ENCODE data around the gene WWC2.
"Not testable (repeated sequence)": the region's sequence is repeated elsewhere in the genome, so short reads cannot be mapped to it uniquely, and the experiment has no call there.

The WWC2 gene

GRCh38 chr4:183146478-183146877 is 47.4 kb downstream of the WWC2 start:
- no peak overlapping the region for H3K4me3 Mint-ChIP-seq
- H3K9me3 Mint-ChIP-seq, result no peaks in the 10 kb centered on the region
- H3K36me3 Mint-ChIP-seq, result peaks cover 2% of the 10 kb centered on the region
- no peak overlapping the region for H3K27ac Mint-ChIP-seq
- no peaks in the 10 kb centered on the region for H3K27me3 Mint-ChIP-seq
- H3K4me1 Mint-ChIP-seq, result peaks cover 16% of the 10 kb centered on the region

GRCh38 chr4:183147196-183147595 is 48.1 kb downstream of the WWC2 start:
- Mint-ChIP-seq H3K27ac (no peak overlapping the region), H3K9me3 (no peaks in the 10 kb centered on the region), H3K4me3 (no peak overlapping the region), H3K36me3 (peaks cover 2% of the 10 kb centered on the region), H3K4me1 (peaks cover 11% of the 10 kb centered on the region), H3K27me3 (no peaks in the 10 kb centered on the region)

GRCh38 chr4:183147983-183148382 is 48.9 kb downstream of the WWC2 start:
- peaks cover 7% of the 10 kb centered on the region for H3K4me1 Mint-ChIP-seq

GRCh38 chr4:183149616-183150539 is 50.8 kb downstream of the WWC2 start:
- H3K4me3 Mint-ChIP-seq, result no peak overlapping the region
- no peaks in the 10 kb centered on the region for H3K9me3 Mint-ChIP-seq
- H3K27me3 Mint-ChIP-seq, result no peaks in the 10 kb centered on the region
- peaks cover 2% of the 10 kb centered on the region for H3K36me3 Mint-ChIP-seq
- H3K4me1 Mint-ChIP-seq, result peaks cover 3% of the 10 kb centered on the region
- H3K27ac Mint-ChIP-seq, result no peak overlapping the region

More at GRCh38 chr4:183147983-183148382, 48.9 kb downstream of the WWC2 start:
- no peaks in the 10 kb centered on the region for H3K9me3 Mint-ChIP-seq
- no peak overlapping the region for H3K27ac Mint-ChIP-seq
- no peak overlapping the region for H3K4me3 Mint-ChIP-seq
- no peaks in the 10 kb centered on the region for H3K27me3 Mint-ChIP-seq
- H3K36me3 Mint-ChIP-seq, result peaks cover 2% of the 10 kb centered on the region

- not testable (repeated sequence) for H3K4me3 Mint-ChIP-seq, H3K4me1 Mint-ChIP-seq, H3K27ac Mint-ChIP-seq, H3K9me3 Mint-ChIP-seq, H3K36me3 Mint-ChIP-seq, H3K27me3 Mint-ChIP-seq
These were observed 51.6 kb downstream of the WWC2 start for GRCh38 chr4:183150664-183151063.

GRCh38 chr4:183152232-183152631 is 53.2 kb downstream of the WWC2 start:
- H3K4me1 Mint-ChIP-seq, H3K4me3 Mint-ChIP-seq, H3K27me3 Mint-ChIP-seq, H3K9me3 Mint-ChIP-seq, H3K27ac Mint-ChIP-seq, H3K36me3 Mint-ChIP-seq: not testable (repeated sequence)

- Mint-ChIP-seq H3K36me3 (peaks cover 6% of the 10 kb centered on the region), H3K27ac (no peak overlapping the region), H3K9me3 (no peaks in the 10 kb centered on the region), H3K4me3 (no peak overlapping the region), H3K4me1 (peaks cover 8% of the 10 kb centered on the region), H3K27me3 (no peaks in the 10 kb centered on the region)
These were observed 54.3 kb downstream of the WWC2 start for GRCh38 chr4:183153190-183153916.

- Mint-ChIP-seq H3K4me3 (no peak overlapping the region), H3K27me3 (no peaks in the 10 kb centered on the region), H3K9me3 (no peaks in the 10 kb centered on the region), H3K36me3 (peaks cover 4% of the 10 kb centered on the region), H3K27ac (no peak overlapping the region), H3K4me1 (peaks cover 7% of the 10 kb centered on the region)
These were observed 55.8 kb downstream of the WWC2 start for GRCh38 chr4:183154701-183155391.

- peaks cover 4% of the 10 kb centered on the region for H3K36me3 Mint-ChIP-seq
- no peaks in the 10 kb centered on the region for H3K9me3 Mint-ChIP-seq
- no peak overlapping the region for H3K27ac Mint-ChIP-seq
- no peak overlapping the region for H3K4me3 Mint-ChIP-seq
- no peaks in the 10 kb centered on the region for H3K27me3 Mint-ChIP-seq
- H3K4me1 Mint-ChIP-seq, result peaks cover 5% of the 10 kb centered on the region
These were observed 56.6 kb downstream of the WWC2 start for GRCh38 chr4:183155450-183156184.

GRCh38 chr4:183157215-183157614 is 58.2 kb downstream of the WWC2 start:
- peaks cover 5% of the 10 kb centered on the region for H3K4me1 Mint-ChIP-seq
- no peak overlapping the region for H3K4me3 Mint-ChIP-seq
- H3K27ac Mint-ChIP-seq, result no peak overlapping the region
- H3K27me3 Mint-ChIP-seq, result no peaks in the 10 kb centered on the region
- H3K36me3 Mint-ChIP-seq, result peaks cover 4% of the 10 kb centered on the region
- H3K9me3 Mint-ChIP-seq, result no peaks in the 10 kb centered on the region

- peaks cover 12% of the 10 kb centered on the region for H3K4me1 Mint-ChIP-seq
- no peak overlapping the region for H3K27ac Mint-ChIP-seq
- no peaks in the 10 kb centered on the region for H3K9me3 Mint-ChIP-seq
- peaks cover 4% of the 10 kb centered on the region for H3K36me3 Mint-ChIP-seq
- no peak overlapping the region for H3K4me3 Mint-ChIP-seq
- no peaks in the 10 kb centered on the region for H3K27me3 Mint-ChIP-seq
These were observed 59.0 kb downstream of the WWC2 start for GRCh38 chr4:183158062-183158461.

- H3K9me3 Mint-ChIP-seq, result no peaks in the 10 kb centered on the region
- peaks cover 27% of the 10 kb centered on the region for H3K4me1 Mint-ChIP-seq
- peaks cover 4% of the 10 kb centered on the region for H3K36me3 Mint-ChIP-seq
- no peak overlapping the region for H3K27ac Mint-ChIP-seq
- no peak overlapping the region for H3K4me3 Mint-ChIP-seq
- H3K27me3 Mint-ChIP-seq, result no peaks in the 10 kb centered on the region
These were observed 62.6 kb downstream of the WWC2 start for GRCh38 chr4:183161630-183162029.

- Mint-ChIP-seq H3K36me3 (peaks cover 1% of the 10 kb centered on the region), H3K4me3 (no peak overlapping the region), H3K27ac (no peak overlapping the region), H3K4me1 (peaks cover 22% of the 10 kb centered on the region), H3K9me3 (no peaks in the 10 kb centered on the region), H3K27me3 (no peaks in the 10 kb centered on the region)
These were observed 64.1 kb downstream of the WWC2 start for GRCh38 chr4:183163135-183163534.

- Mint-ChIP-seq H3K36me3 (peaks cover 1% of the 10 kb centered on the region), H3K4me3 (no peak overlapping the region), H3K9me3 (no peaks in the 10 kb centered on the region), H3K27ac (no peak overlapping the region), H3K4me1 (peaks cover 22% of the 10 kb centered on the region), H3K27me3 (no peaks in the 10 kb centered on the region)
These were observed 65.9 kb downstream of the WWC2 start for GRCh38 chr4:183164963-183165362.

- Mint-ChIP-seq H3K27ac (no peak overlapping the region), H3K4me1 (peaks cover 24% of the 10 kb centered on the region), H3K9me3 (no peaks in the 10 kb centered on the region), H3K4me3 (no peak overlapping the region), H3K36me3 (peaks cover 1% of the 10 kb centered on the region), H3K27me3 (no peaks in the 10 kb centered on the region)
These were observed 66.3 kb downstream of the WWC2 start for GRCh38 chr4:183165376-183165775.
